ENCODE data around the gene ZNF219.
A peak's percentile ranks its signal among the peaks of the same experiment; 100 is the strongest.

The ZNF219 gene

GRCh38 chr14:21084998-21085853 lies 13.2 kb downstream of the ZNF219 start:
- DNase-seq = no peak

- no peak for DNase-seq
These were observed 14.1 kb downstream of the ZNF219 start for GRCh38 chr14:21084396-21084795.

DNA sequence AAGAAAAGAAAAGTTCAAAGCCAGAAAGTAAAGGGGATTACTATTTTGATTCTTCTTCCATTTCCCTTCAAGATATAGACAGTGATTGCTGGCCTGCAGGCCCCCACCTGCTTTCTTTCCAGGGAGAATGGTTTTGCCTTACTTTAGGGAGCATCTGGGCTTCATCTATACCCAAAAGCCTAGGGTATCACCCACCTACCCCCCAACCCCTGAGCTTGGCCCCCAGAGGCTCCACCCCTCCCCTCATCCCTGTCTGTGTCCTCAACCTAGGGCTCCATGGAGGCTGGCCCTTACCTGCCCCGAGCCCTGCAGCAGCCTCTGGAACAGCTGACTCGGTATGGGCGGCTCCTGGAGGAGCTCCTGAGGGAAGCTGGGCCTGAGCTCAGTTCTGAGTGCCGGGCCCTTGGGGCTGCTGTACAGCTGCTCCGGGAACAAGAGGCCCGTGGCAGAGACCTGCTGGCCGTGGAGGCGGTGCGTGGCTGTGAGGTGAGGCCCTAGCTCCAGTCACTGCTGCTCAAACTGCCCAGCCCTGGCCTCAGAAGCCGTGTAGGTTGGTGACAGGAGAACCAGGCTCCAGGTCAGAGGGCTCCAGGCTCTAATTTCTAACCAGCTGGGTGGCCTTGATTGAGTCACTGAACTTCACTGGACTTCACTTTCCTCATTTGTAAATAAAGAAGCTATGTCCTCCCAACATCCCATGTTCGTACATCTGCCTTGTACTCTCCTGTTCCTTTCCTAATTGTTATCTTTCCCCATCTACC lies 14.7 kb downstream of the ZNF219 start:
- DNase-seq = no peak

- DNase-seq = no peak
These were observed 16.8 kb downstream of the ZNF219 start for GRCh38 chr14:21081521-21082142.

DNA sequence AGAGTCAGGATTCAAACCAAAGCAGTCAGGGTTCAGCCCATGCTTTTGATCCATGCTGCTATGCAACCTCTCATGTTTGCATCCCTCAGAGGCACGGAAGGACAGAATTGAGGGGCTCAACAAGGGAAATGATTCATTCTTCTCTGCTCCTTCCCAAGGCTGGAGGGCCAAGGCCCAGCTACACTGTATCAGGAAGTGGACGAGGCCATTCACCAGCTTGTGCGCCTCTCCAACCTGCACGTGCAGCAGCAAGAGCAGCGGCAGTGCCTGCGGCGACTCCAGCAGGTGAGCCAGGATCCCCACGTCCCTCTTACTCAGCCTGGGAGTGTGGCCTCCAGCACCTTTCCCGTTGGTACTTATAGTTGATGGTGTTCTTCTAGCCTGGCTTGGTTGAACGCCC lies 19.7 kb downstream of the ZNF219 start:
- no peak for DNase-seq

DNA sequence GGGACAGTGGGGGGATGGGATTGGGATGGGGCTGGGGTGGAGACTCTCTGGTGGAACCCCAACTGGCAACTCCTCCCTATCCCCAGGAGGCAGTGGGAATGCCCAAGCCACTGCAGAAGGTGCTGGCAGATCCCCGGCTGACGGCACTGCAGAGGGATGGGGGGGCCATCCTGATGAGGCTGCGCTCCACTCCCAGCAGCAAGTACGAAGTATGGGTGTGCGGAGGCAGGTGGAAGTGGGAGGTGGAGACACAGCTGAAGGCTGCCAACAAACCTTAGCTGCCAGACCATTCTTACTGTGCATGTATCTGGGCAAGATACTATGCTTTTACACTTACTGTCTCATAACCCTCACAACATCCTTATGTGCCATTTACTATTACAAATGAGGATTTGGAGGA lies 20.2 kb downstream of the ZNF219 start:
- no peak for DNase-seq

DNA sequence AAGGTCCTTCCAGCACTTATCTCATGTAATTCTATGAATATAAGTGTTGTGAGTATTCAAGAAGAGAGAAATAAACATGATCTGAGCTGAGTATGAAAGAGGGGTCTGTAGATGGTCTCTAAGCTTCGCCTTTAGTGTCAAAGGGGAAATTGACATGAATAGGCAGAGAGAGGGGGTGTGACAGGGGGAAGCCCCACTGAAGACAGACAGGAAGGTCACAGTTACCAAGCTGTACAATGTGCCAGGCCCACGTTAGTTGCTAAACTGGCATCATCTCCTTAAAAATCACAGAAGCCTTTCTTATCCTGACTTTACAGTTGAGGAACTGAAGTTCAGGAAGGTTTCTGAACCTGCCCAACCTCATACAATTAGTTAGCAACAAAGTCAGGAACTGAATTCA lies 20.8 kb downstream of the ZNF219 start:
- no peak for DNase-seq

GRCh38 chr14:21075719-21076437 lies 22.6 kb downstream of the ZNF219 start:
- no peak for DNase-seq

DNA sequence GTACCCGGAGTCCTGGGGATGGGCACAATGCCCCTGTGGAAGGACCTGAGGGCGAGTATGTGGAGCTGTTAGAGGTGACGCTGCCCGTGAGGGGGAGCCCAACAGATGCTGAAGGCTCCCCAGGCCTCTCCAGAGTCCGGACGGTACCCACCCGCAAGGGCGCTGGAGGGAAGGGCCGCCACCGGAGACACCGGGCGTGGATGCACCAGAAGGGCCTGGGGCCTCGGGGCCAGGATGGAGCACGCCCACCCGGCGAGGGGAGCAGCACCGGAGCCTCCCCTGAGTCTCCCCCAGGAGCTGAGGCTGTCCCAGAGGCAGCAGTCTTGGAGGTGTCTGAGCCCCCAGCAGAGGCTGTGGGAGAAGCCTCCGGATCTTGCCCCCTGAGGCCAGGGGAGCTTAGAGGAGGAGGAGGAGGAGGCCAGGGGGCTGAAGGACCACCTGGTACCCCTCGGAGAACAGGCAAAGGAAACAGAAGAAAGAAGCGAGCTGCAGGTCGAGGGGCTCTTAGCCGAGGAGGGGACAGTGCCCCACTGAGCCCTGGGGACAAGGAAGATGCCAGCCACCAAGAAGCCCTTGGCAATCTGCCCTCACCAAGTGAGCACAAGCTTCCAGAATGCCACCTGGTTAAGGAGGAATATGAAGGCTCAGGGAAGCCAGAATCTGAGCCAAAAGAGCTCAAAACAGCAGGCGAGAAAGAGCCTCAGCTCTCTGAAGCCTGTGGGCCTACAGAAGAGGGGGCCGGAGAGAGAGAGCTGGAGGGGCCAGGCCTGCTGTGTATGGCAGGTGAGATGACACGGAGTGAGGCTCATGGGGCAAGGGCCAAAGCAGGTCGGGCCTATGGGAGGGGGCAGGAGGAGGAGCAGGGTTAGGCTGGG lies 23.8 kb downstream of the ZNF219 start:
- no peak for DNase-seq

DNA sequence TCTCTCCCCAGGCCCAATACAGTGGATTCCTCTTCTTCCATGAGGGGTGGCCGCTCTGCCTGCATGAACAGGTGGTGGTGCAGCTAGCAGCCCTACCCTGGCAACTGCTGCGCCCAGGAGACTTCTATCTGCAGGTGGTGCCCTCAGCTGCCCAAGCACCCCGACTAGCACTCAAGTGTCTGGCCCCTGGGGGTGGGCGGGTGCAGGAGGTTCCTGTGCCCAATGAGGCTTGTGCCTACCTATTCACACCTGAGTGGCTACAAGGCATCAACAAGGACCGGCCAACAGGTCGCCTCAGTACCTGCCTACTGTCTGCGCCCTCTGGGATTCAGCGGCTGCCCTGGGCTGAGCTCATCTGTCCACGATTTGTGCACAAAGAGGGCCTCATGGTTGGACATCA lies 24.5 kb downstream of the ZNF219 start:
- DNase-seq = no peak

GRCh38 chr14:21072781-21073339 lies 25.6 kb downstream of the ZNF219 start:
- DNase-seq = no peak

DNA sequence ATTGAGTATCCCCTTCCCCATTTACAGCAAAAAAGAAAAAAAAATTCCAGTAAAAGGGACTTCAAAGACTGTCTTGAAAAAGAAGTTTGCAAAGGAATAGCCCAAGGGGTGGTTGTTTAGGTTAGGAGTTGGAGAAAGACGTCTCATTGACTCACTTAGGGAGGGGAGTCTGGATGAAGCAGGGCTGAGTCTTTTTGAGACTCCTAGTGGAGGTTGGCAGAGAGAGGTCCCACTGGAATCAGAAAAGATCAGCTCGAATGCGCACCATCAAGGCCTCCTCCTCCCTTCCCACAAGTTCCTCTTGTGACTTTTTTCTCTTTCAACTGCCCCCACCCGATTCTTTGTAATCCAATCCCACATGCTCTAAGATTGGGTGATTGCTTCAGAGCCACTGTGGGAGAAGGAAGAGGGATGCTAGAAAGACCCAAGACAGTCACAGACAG lies 26.4 kb downstream of the ZNF219 start:
- DNase-seq = no peak

- DNase-seq = peak; percentile 84
These were observed 27.0 kb downstream of the ZNF219 start for GRCh38 chr14:21071225-21072030.

DNA sequence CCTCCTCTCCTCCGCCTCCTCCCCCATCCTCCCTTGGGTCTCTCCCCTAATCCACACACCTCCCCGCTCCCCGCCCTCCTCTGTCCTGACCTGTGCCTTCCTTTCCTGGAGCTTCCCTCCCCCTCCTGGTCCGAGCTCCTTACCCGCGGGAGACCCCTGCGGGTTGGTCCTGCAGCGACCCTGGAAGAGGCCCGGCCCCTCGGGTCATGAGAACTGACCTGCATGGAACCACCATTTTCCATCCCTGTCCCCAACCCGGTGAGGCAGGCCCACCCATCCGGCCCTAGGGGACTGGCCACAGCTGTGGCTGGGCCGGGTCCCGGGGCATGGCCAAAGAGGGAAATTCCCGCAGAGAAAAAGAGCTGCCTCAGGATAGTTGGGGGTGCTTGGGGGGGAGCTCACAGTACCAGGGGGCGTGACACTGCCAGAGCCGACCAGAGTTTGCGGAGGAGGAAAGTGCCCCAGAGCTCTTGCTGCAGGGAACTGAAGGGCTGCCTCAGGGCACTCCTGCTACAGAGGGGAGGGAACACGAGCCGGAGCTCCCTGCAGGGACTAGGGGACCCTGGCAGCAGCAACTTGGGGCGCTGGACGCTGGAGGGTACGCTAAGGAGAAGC lies 27.7 kb downstream of the ZNF219 start:
- DNase-seq = peak; percentile 56

- DNase-seq = peak; percentile 46
These were observed 28.3 kb downstream of the ZNF219 start, which contains the start of gene ARHGEF40 for GRCh38 chr14:21070083-21070609. ARHGEF40 (plus strand) TSS chr14:21070304; CDS start chr14:21070397, 93 bp downstream.

GRCh38 chr14:21069388-21070082 lies 28.9 kb downstream of the ZNF219 start:
- peak; percentile 46 for DNase-seq

DNA sequence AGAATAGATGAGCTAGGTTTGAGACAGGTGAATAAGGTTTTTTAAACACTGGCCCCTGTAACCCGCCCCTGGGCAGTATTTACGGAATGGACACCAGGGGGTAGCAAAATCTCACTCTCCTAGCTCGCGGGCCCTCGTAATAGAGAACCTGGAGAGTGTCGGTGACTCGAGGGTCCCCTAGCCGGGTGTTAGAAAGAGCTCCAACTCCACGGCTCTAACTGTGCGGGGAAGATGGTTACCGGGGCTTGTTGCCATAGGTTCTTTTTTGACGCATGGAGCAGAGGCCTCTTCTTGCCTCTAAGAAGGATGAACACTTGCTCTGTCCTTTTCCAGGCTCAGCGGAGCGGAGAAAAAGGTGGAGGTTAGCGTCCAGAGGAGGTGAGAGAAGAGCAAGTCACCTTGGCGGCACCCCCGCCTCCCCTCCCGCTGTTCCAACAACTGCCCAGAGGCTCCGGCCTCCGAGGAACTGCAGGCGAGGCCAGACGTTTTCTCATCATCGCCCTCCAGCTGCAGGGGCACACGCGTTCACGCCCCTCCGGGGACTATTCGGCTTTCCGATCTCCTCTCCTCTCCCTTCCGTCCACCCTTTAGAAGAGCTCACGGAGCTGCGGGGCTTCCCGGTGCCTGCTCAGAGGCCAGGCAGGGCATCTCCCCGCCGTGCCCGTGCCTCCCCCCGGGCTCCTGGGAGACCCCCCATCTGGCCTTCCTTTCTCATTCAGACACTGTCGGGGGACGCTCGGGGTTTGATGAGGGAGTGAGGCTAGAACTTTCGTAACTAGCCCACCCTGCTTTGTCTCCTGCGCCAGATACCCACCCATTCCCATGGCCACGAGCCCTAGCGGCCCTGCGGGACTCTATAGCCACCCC lies 29.7 kb downstream of the ZNF219 start:
- peak; percentile 84 for DNase-seq

GRCh38 chr14:21066882-21067502 lies 31.5 kb downstream of the ZNF219 start:
- peak; percentile 14 for DNase-seq

Measured in NCI-H1105 treated with DMSO at 0.1 percent for 48 hours (cell line).